Measurements from ENCODE around the gene SHISA6.

GRCh38 chr17:11578998-11579397, 338.0 kb downstream of the SHISA6 start:
- TF ChIP-seq CTCF (IDR thresholded peaks at IDR 0.05) (no peak), EZH2phosphoT487 (IDR thresholded peaks at IDR 0.05) (no peak), EZH2 (IDR thresholded peaks at IDR 0.05) (no peak)
